Mesendoderm (in vitro differentiated cells): ENCODE data around the gene EXOC1.

ENCODE experiments used
- DNase-seq: peaks from one replicate; pipeline ENCODE4 v3.0.0; 2013
- H2AK5ac ChIP-seq: 2 replicates; pipeline ENCODE4 v1.6.1; 2013; ENCODE audit warnings: low read length, inconsistent platforms
- H2BK120ac ChIP-seq: 2 replicates; pipeline ENCODE4 v1.6.1; 2013; ENCODE audit warnings: low read depth, mild to moderate bottlenecking, low read length, moderate library complexity, mixed read lengths
- H2BK15ac ChIP-seq: replicated peaks from 2 replicates; pipeline ENCODE4 v1.6.1; 2013; ENCODE audit warnings: low read depth, mild to moderate bottlenecking, moderate library complexity
- H2BK5ac ChIP-seq: 2 replicates; pipeline ENCODE4 v1.6.1; 2013; ENCODE audit warnings: low read length, inconsistent platforms
- H3K18ac ChIP-seq: 2 replicates; pipeline ENCODE4 v1.6.1; 2013; ENCODE audit warnings: mild to moderate bottlenecking, low read length, mixed read lengths
- H3K23ac ChIP-seq: one replicate; pipeline ENCODE4 v1.6.1; 2013; ENCODE audit warnings: low read length
- H3K27ac ChIP-seq: 2 replicates; pipeline ENCODE4 v1.5.1; 2013; ENCODE audit warnings: low read depth, mild to moderate bottlenecking, inconsistent platforms, low read length, moderate library complexity
- H3K27me3 ChIP-seq: 2 replicates; pipeline ENCODE4 v1.6.1; 2013; ENCODE audit warnings: low read length, control low read depth, mild to moderate bottlenecking, inconsistent platforms; ENCODE audit not compliant: insufficient read depth, poor library complexity
- H3K36me3 ChIP-seq: 2 replicates; pipeline ENCODE4 v1.6.1; 2013; ENCODE audit warnings: low read length, inconsistent platforms; ENCODE audit not compliant: control insufficient read depth, insufficient read depth
- H3K4ac ChIP-seq: one replicate; pipeline ENCODE4 v1.6.1; 2013; ENCODE audit warnings: low read depth, mild to moderate bottlenecking, low read length, moderate library complexity
- H3K4me1 ChIP-seq: 2 replicates; pipeline ENCODE4 v1.6.1; 2013; ENCODE audit warnings: low read depth, low read length, inconsistent platforms; ENCODE audit not compliant: control insufficient read depth
- H3K4me2 ChIP-seq: 2 replicates; pipeline ENCODE4 v1.6.1; 2013; ENCODE audit warnings: low read length
- H3K4me3 ChIP-seq: 2 replicates; pipeline ENCODE4 v1.5.1; 2013; ENCODE audit warnings: mild to moderate bottlenecking, low read length
- H3K56ac ChIP-seq: one replicate; pipeline ENCODE4 v1.6.1; 2013; ENCODE audit warnings: low read length
- H3K79me1 ChIP-seq: 2 replicates; pipeline ENCODE4 v1.6.1; 2013; ENCODE audit warnings: low read length, inconsistent platforms
- H3K79me2 ChIP-seq: 2 replicates; pipeline ENCODE4 v1.6.1; 2013; ENCODE audit warnings: mild to moderate bottlenecking, low read length; ENCODE audit not compliant: control insufficient read depth, insufficient read depth
- H3K9ac ChIP-seq: 2 replicates; pipeline ENCODE4 v1.6.1; 2013; ENCODE audit warnings: low read length, inconsistent platforms
- H4K5ac ChIP-seq: one replicate; pipeline ENCODE4 v1.6.1; 2013; ENCODE audit warnings: low read length
- H4K8ac ChIP-seq: one replicate; pipeline ENCODE4 v1.6.1; 2013; ENCODE audit warnings: low read depth, mild to moderate bottlenecking, control low read depth, low read length, moderate library complexity
- WGBS: extraction: QIAGEN DNeasy Blood & Tissue Kit; methylation state at CpG from one replicate; pipeline ENCODE4 v1.1.7; 2013; ENCODE audit warnings: low lambda C conversion rate, missing lambda C conversion rate; ENCODE audit not compliant: insufficient coverage; ENCODE audit errors: extremely low coverage; 5-methylcytosine and 5-hydroxymethylcytosine counted together

Gene EXOC1

GRCh38 chr4:55866973-55867574 is 13.6 kb downstream of the EXOC1 start:
- Histone ChIP-seq H3K18ac (no peak overlapping the region), H3K79me2 (no peaks in the 10 kb centered on the region), H3K4me3 (no peak overlapping the region), H3K9ac (no peak overlapping the region), H2AK5ac (no peak overlapping the region), H3K4ac (no peak overlapping the region), H3K4me1 (no peaks in the 10 kb centered on the region), H2BK120ac (no peak overlapping the region), H2BK5ac (no peak overlapping the region), H2BK15ac (no peak overlapping the region), H3K36me3 (no peaks in the 10 kb centered on the region), H3K23ac (no peak overlapping the region), H4K5ac (no peak overlapping the region), H3K4me2 (no peak overlapping the region), H3K79me1 (no peaks in the 10 kb centered on the region), H3K56ac (no peak overlapping the region), H3K27ac (no peak overlapping the region), H3K27me3 (no peaks in the 10 kb centered on the region), H4K8ac (no peak overlapping the region)
- WGBS = no CpG with 5 or more reads among the region's 4 CpGs
- DNase-seq = peak; percentile 77

- Histone ChIP-seq H2AK5ac (no peak overlapping the region), H4K8ac (no peak overlapping the region), H3K36me3 (no peaks in the 10 kb centered on the region), H2BK120ac (no peak overlapping the region), H3K79me2 (no peaks in the 10 kb centered on the region), H4K5ac (no peak overlapping the region), H3K9ac (no peak overlapping the region), H3K27ac (no peak overlapping the region), H2BK5ac (no peak overlapping the region), H3K4me3 (no peak overlapping the region), H3K4me2 (no peak overlapping the region), H3K4me1 (no peaks in the 10 kb centered on the region), H2BK15ac (no peak overlapping the region), H3K4ac (no peak overlapping the region), H3K27me3 (no peaks in the 10 kb centered on the region), H3K56ac (no peak overlapping the region), H3K18ac (no peak overlapping the region), H3K79me1 (no peaks in the 10 kb centered on the region), H3K23ac (no peak overlapping the region)
- no CpG with 5 or more reads among the region's 1 CpG for WGBS
- DNase-seq = no peak
These were observed 15.2 kb downstream of the EXOC1 start for GRCh38 chr4:55868581-55869090.

- no peak overlapping the region for H3K27ac ChIP-seq
- no peak overlapping the region for H3K4me2 ChIP-seq
- H3K27me3 ChIP-seq = no peaks in the 10 kb centered on the region
- H4K5ac ChIP-seq = no peak overlapping the region
- no peak overlapping the region for H4K8ac ChIP-seq
- DNase-seq = no peak
- no peak overlapping the region for H2AK5ac ChIP-seq
- H3K18ac ChIP-seq = no peak overlapping the region
- H2BK120ac ChIP-seq = no peak overlapping the region
- no peak overlapping the region for H3K23ac ChIP-seq
- H3K56ac ChIP-seq = no peak overlapping the region
- no peak overlapping the region for H3K9ac ChIP-seq
- no peaks in the 10 kb centered on the region for H3K4me1 ChIP-seq
- H2BK15ac ChIP-seq = no peak overlapping the region
- no CpG with 5 or more reads among the region's 5 CpGs for WGBS
- H3K36me3 ChIP-seq = no peaks in the 10 kb centered on the region
- no peaks in the 10 kb centered on the region for H3K79me1 ChIP-seq
- H3K4ac ChIP-seq = no peak overlapping the region
- H2BK5ac ChIP-seq = no peak overlapping the region
- H3K4me3 ChIP-seq = no peak overlapping the region
- H3K79me2 ChIP-seq = no peaks in the 10 kb centered on the region
These were observed 17.9 kb downstream of the EXOC1 start for GRCh38 chr4:55871299-55871800.

GRCh38 chr4:55874831-55875230 is 21.4 kb downstream of the EXOC1 start:
- Histone ChIP-seq H3K4ac (no peak overlapping the region), H3K56ac (no peak overlapping the region), H3K79me2 (no peaks in the 10 kb centered on the region), H3K23ac (no peak overlapping the region), H3K18ac (no peak overlapping the region), H3K79me1 (no peaks in the 10 kb centered on the region), H3K27me3 (no peaks in the 10 kb centered on the region), H3K9ac (no peak overlapping the region), H3K4me2 (no peak overlapping the region), H2BK5ac (no peak overlapping the region), H2BK15ac (no peak overlapping the region), H4K5ac (no peak overlapping the region), H2AK5ac (no peak overlapping the region), H3K4me3 (no peak overlapping the region), H3K36me3 (no peaks in the 10 kb centered on the region), H4K8ac (no peak overlapping the region), H3K27ac (no peak overlapping the region), H2BK120ac (no peak overlapping the region), H3K4me1 (no peaks in the 10 kb centered on the region)
- no peak for DNase-seq

- Histone ChIP-seq H2BK15ac (no peak overlapping the region), H4K5ac (no peak overlapping the region), H3K9ac (no peak overlapping the region), H3K56ac (no peak overlapping the region), H2BK120ac (no peak overlapping the region), H3K4ac (no peak overlapping the region), H3K4me1 (no peaks in the 10 kb centered on the region), H3K79me1 (no peaks in the 10 kb centered on the region), H3K4me3 (no peak overlapping the region), H3K4me2 (no peak overlapping the region), H3K23ac (no peak overlapping the region), H2AK5ac (no peak overlapping the region), H4K8ac (no peak overlapping the region), H3K79me2 (no peaks in the 10 kb centered on the region), H2BK5ac (no peak overlapping the region), H3K36me3 (no peaks in the 10 kb centered on the region), H3K27ac (no peak overlapping the region), H3K18ac (no peak overlapping the region), H3K27me3 (no peaks in the 10 kb centered on the region)
- DNase-seq = no peak
These were observed 22.9 kb downstream of the EXOC1 start for GRCh38 chr4:55876387-55876786.

- Histone ChIP-seq H3K23ac (no peak overlapping the region), H3K4ac (no peak overlapping the region), H4K5ac (no peak overlapping the region), H3K9ac (no peak overlapping the region), H2BK15ac (no peak overlapping the region), H4K8ac (no peak overlapping the region), H3K18ac (no peak overlapping the region), H2AK5ac (no peak overlapping the region), H3K4me1 (no peaks in the 10 kb centered on the region), H3K4me3 (no peak overlapping the region), H3K56ac (no peak overlapping the region), H3K36me3 (no peaks in the 10 kb centered on the region), H3K27ac (no peak overlapping the region), H3K79me2 (no peaks in the 10 kb centered on the region), H3K27me3 (no peaks in the 10 kb centered on the region), H3K79me1 (no peaks in the 10 kb centered on the region), H2BK120ac (no peak overlapping the region), H3K4me2 (no peak overlapping the region), H2BK5ac (no peak overlapping the region)
- WGBS = no CpG with 5 or more reads among the region's 3 CpGs
- DNase-seq = peak; percentile 23
These were observed 25.8 kb downstream of the EXOC1 start for GRCh38 chr4:55879224-55879623.
